Mucosa of gallbladder (tissue), 1 donor: ENCODE data around the gene ARHGAP29. TPM values are rescaled to one million over a fixed set of nuclear protein-coding genes. Genes with fewer than 3 reads are reported as not detected.

Source experiments
- DNase-seq: peaks from one replicate; pipeline ENCODE4 v3.0.0-alpha.2; 2020; ENCODE audit warnings: low spot score
- total RNA-seq: library from RNA; stranded (reverse); gene quantifications from one replicate; pipeline ENCODE4 v1.2.1, GENCODE V29; 2021
- donor health status: DM: no; HTN: no; CAD: no.

ARHGAP29 gene
- total RNA-seq, 1 donor from 2014 or later, result 19.2 TPM

GRCh38 chr1:94265011-94265422 lies 27.6 kb upstream of the ARHGAP29 start:
- peak; percentile 58 for DNase-seq

- DNase-seq, result no peak
Measured at GRCh38 chr1:94260635-94261387, 23.4 kb upstream of the ARHGAP29 start.

- no peak for DNase-seq
Measured at GRCh38 chr1:94259635-94260289, 22.4 kb upstream of the ARHGAP29 start.

DNA sequence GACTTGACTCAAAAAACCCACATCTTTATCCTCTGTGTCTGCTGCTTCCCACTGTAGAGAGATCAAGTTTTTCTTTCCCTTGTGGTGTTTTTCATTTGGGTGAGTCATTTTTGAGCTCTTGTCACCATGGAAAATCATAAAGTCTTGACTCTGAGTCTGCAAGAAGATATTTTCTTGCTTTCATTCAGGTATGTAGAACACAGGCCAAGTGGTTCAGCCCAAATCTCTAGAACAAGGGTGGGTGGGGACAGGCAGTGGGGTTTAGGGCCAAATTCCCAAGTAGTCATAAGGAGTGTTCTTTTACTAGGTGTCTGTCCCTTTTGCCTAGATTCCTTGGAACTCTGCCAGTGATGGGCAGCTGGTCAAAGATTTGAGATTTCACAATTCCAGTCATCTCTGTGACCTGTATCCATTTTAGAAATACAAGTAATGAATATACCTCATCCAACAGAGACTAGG lies 21.5 kb upstream of the ARHGAP29 start:
- no peak for DNase-seq

GRCh38 chr1:94257444-94257843 lies 20.1 kb upstream of the ARHGAP29 start:
- no peak for DNase-seq

DNA sequence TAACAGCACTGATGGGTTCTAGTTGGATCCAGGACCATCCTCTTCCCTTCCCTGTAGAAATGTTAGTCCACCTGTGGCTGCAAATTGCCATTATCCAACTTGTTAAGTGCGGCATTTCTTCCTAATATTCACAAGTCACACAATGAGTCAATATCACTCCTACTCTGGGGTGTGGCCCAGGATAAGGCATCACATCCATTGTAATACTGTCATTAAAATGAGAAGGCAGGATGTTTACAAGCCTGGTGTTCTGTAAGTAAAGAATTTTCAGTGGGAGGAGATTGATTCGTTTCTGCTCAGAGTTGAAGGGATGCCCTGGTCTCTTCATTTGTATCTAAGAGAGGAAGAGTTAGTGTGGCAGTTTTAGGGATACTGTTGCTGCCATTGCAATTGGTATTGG lies 18.1 kb upstream of the ARHGAP29 start:
- DNase-seq, result no peak

DNA sequence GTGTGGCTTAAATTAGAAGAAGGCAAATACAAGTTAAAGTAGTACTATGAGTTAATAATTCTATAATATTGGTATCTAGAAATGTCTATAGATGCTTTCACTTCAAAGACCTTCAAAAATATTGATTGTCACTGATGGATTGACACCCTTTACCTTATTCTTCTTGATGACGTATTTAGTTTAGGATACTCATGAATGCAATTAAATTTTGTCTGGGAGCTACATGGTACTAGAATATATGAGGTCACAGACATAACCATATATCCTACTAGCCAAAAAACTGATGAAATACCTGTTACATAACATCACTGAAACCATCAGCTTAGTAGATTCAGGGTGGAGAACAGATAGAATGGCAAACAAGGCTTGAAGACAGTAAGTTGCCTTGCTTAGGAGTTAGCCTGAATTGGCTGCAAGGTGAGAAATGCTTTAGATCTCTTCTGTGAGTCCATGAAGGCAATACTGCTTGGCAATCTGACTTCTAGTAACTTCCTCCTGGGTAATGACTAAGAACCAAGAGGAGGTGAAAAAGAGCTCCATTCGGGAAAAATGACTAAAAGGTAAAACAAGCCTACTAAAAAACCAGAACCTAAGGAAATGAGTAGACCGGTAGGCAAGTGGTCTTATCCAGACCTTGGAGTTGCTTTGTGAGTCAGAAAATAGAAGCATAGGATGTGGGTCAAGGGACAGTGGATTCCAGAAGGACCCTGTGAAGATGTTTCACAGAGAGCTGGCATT lies 16.9 kb upstream of the ARHGAP29 start:
- DNase-seq, result no peak

DNA sequence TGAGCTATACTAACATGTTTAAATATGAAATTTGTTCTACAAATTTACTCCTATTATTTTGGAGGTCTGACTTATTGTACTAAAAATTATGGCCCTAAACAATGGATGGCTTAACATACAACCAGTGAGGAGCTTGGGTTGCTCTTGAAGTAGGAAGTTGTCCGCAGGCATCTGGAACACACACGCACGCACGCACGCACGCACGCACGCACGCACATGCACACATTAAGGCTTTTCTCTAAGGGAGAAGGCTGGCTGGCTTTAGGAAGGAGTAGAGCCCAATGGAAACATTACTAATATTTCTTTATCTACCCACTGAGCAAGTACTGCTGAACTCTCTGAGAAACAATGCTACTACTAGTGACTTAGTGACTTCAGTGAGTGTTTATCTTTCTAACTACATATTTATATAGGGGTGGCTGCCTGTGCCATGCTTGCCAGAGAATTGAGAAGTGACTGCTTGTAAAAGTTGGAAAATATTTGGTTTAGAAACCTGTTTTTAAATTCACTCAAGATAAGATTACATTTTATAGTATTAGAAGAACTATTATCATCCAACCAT lies 16.2 kb upstream of the ARHGAP29 start:
- no peak for DNase-seq

GRCh38 chr1:94250341-94250740 lies 13.0 kb upstream of the ARHGAP29 start:
- DNase-seq, result peak; percentile 63

DNA sequence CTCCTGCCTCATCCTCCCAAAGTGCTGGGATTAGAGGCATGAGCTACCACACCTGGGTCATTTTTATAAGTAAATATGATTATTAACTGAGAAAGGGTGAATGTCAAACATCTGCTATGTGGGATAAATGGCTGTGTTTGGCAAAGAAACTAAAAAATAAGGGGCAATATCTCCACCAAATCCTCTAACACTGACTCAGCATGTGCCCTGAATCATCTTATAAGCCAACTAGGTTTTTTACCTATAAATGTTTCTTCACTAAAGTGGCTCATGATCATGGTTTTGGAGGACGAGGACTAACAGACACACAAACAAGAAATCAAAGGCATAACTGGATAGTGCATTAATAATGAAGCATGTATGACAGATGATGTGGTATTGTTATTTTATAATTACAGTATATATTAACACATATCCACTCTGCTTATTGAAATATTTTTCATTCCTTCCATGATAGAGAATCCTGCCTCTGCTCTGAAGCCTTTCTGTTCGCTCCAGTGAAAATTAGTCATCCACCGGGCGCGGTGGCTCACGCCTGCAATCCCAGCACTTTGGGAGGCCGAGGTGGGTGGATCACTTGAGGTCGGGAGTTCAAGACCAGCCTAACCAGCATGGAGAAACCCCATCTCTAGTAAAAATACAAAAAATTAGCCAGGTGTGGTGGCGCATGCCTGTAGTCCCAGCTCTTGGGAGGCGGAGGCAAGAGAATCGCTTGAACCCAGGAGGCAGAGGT lies 11.7 kb upstream of the ARHGAP29 start:
- no peak for DNase-seq

DNA sequence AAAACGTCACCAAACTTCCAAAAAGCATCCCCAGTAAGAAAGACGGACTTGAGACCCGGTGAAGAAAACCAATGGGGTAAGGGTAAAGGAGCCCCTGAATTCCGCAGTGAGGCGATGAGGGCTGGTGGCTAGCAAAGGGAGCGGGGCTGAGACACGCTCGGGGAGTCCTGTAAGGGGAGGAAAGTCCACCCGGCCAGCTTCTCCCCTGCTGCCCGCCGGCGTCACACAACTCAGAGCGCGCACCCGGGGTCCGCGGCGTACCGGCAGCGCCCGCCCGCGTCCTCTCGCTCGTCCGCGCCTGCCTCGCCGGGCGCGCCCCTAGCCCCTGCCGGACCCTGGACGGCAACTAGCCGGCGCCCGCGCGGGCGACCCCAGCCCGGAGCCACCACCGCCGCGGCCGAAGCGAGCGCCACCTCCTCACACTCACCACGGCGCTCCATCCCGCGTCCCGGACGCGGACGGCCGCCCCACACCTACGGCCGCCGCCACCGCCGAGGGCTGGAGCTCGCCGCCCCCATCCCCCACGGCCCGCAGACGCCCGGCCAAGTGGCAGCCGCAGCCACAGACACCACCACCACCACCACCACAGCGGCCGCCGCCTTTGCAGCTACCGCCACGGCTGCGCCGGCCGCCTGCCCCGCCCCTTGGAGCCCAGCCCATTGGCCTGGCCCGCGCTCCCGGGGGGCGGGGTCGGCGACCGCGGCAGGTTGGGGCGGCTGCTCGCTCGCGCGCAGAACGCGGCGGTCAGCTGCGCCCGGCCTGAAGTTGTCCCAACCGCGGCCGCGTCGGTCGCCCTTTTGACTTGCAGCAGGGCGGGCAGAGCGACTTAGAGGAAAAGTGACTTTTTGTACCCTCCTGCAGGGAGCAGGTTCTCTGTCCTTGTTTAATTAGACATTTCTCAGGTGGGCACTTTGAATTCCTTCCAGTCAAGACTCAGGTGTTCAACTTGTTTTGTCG lies 10.0 kb upstream of the ARHGAP29 start:
- peak; percentile 63 for DNase-seq

GRCh38 chr1:94246692-94247137 lies 9.3 kb upstream of the ARHGAP29 start:
- DNase-seq, result no peak

- no peak for DNase-seq
Measured at GRCh38 chr1:94245747-94246438, 8.5 kb upstream of the ARHGAP29 start.

DNA sequence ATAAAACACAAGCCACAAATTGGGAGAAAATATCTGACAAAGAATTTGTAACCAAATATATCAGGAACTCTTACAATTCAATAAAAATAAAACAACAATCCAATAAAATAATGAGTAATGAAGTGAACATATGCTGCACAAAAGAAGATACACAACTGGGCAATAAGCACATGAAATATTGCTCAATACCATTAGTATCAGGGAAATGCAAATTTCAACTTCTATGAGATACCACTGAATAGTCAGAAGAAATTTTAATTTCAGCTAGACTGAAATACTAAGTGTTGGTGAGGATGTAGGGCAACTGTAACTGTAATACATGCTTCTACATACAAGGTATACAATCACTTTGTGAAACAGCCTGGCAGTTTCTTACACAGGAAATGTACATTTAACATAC lies 7.4 kb upstream of the ARHGAP29 start:
- DNase-seq, result no peak

GRCh38 chr1:94243665-94244064 lies 6.3 kb upstream of the ARHGAP29 start:
- DNase-seq, result no peak

DNA sequence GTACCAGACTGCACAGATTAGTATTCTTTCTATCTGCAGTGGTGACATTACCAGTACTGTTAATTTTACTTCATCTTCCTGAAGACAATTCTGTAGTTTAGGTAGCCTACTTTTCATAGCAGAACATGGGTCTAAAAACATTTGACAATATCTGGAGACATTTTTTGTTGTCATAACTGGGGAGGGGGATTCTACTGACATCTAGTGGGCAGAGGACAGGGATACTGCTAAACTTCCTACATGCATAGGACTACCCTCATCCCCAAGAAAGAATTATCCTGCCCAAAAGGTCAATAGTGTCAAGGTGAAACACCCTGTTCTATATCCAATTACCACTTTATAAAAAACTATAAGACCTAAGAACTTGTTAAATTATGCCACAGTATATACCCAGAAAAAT lies 3.4 kb upstream of the ARHGAP29 start:
- no peak for DNase-seq

DNA sequence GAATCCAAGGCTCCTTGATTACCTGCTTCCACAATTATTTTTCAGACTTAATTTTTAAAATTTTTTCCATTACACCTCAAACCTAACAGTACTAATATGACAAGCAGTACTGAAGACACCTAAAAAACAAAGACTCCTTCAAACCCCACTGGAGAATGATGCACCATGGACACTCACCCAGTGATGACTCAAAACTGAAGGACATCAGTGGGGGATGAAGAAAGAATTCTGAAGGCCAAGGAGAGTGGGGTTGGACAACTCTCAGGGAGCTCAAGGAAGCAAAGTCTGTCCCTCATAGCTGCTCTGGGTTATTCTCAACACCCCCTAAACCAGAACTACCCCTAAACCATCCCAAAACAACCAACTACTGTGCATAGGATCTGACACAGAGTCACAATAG lies 2.4 kb upstream of the ARHGAP29 start:
- no peak for DNase-seq

- no peak for DNase-seq
Measured at GRCh38 chr1:94239051-94239450, 1.7 kb upstream of the ARHGAP29 start.

DNA sequence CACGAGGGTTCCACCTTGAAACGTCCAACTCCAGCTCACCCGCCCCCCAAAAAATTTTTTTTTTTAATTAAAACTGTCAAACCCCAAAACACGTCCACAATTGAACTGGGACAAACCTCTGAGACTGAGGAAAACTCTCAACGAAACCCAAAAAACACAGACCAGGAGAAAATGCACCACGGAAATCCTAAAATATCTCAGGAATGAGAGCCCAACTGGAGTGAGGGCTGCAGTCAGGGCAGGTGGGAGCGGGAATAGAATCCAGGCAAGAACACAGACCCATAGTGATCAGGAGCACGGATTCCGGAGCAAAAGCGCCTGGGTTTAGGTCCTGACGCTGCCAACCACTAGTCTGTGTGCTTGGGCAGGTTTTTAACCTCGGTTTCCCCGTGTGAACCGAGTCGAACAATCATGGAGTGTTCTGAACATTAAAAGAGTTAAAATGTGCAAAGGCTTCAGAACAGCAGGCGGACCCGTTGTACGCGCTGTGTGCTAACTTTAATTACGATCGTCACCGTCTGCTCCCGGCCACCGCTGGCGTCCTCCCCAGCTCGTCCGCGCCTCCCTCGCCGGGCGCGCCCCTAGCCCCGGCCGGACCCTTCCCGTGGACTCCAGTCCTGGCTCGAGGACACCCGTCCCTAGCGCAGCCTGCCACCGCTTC lies 624 bp downstream of the ARHGAP29 start:
- DNase-seq, result peak; percentile 34
